HG03108 (cell line): ENCODE results near the gene SIM1.

ENCODE experiments used
- ATAC-seq: cut with Tn5 transposase; IDR thresholded peaks from one replicate; pipeline ENCODE4 v1.9.1; 2021; ENCODE audit warnings: moderate library complexity; ENCODE audit not compliant: unreplicated experiment

The SIM1 gene

GRCh38 chr6:100433726-100434435 lies 30.8 kb downstream of the SIM1 start:
- ATAC-seq = no peak

GRCh38 chr6:100432136-100432535 lies 32.6 kb downstream of the SIM1 start:
- ATAC-seq = no peak

GRCh38 chr6:100430962-100431361 lies 33.8 kb downstream of the SIM1 start:
- ATAC-seq = no peak

- no peak for ATAC-seq
Measured at GRCh38 chr6:100427452-100427851, 37.3 kb downstream of the SIM1 start.

- ATAC-seq = no peak
Measured at GRCh38 chr6:100426744-100427338, 37.9 kb downstream of the SIM1 start.

GRCh38 chr6:100426241-100426640 lies 38.5 kb downstream of the SIM1 start:
- ATAC-seq = no peak

GRCh38 chr6:100420711-100421110 lies 44.0 kb downstream of the SIM1 start:
- no peak for ATAC-seq

GRCh38 chr6:100417036-100417435 lies 47.7 kb downstream of the SIM1 start:
- no peak for ATAC-seq

- no peak for ATAC-seq
Measured at GRCh38 chr6:100415768-100416167, 49.0 kb downstream of the SIM1 start.

- ATAC-seq = no peak
Measured at GRCh38 chr6:100412872-100413271, 51.8 kb downstream of the SIM1 start.

GRCh38 chr6:100404051-100404450 lies 60.7 kb downstream of the SIM1 start:
- ATAC-seq = no peak

GRCh38 chr6:100393493-100393892 lies 71.2 kb downstream of the SIM1 start:
- ATAC-seq = no peak

- ATAC-seq = no peak
Measured at GRCh38 chr6:100392423-100392822, 72.3 kb downstream of the SIM1 start.

GRCh38 chr6:100388868-100389519 lies 75.7 kb downstream of the SIM1 start:
- ATAC-seq = no peak

GRCh38 chr6:100382767-100383195 lies 81.9 kb downstream of the SIM1 start:
- no peak for ATAC-seq

GRCh38 chr6:100382031-100382430 lies 82.7 kb downstream of the SIM1 start:
- ATAC-seq = no peak

GRCh38 chr6:100381111-100381510 lies 83.6 kb downstream of the SIM1 start:
- no peak for ATAC-seq

GRCh38 chr6:100379386-100379785 lies 85.3 kb downstream of the SIM1 start:
- ATAC-seq = no peak

- no peak for ATAC-seq
Measured at GRCh38 chr6:100378576-100378975, 86.1 kb downstream of the SIM1 start.

GRCh38 chr6:100376103-100376502 lies 88.6 kb downstream of the SIM1 start:
- no peak for ATAC-seq

- ATAC-seq = no peak
Measured at GRCh38 chr6:100372326-100373091, 92.2 kb downstream of the SIM1 start.
